ENCODE results near the gene KIFC1. TPM values are rescaled to one million over a fixed set of nuclear protein-coding genes. Genes with fewer than 3 reads are reported as not detected.

KIFC1 gene
- polyA plus RNA-seq, 3 donors: 0.14 to 0.87 (median 0.68) TPM

- Histone ChIP-seq H3K9me3 (replicated peaks in 1 of 2; ENCODE audit: control insufficient read depth in 1 of 2, insufficient read depth in 1 of 2, low read length in 2 of 2) (no peaks in the 10 kb centered on the region), H4K20me1 (ENCODE audit: insufficient read depth, low read length) (no peaks in the 10 kb centered on the region), H3K4me1 (ENCODE audit: control insufficient read depth in 1 of 2, insufficient read depth in 2 of 2, low read length in 2 of 2) (peaks cover 38 to 48% of the 10 kb centered on the region in 2 donors), H3K36me3 (replicated peaks in 1 of 2; ENCODE audit: control insufficient read depth in 1 of 2, insufficient read depth in 2 of 2, low read length in 2 of 2) (no peaks in the 10 kb centered on the region), H3K79me2 (ENCODE audit: insufficient read depth, low read length) (no peaks in the 10 kb centered on the region), H3K4me2 (replicated peaks; ENCODE audit: extremely low read depth, low read length, poor library complexity, severe bottlenecking) (no peak overlapping the region), H3K4me3 (replicated peaks in 1 of 3; ENCODE audit: low read depth in 2 of 3, low read length in 3 of 3) (no peak overlapping the region), H3K27me3 (ENCODE audit: control insufficient read depth in 2 of 2, insufficient read depth in 2 of 2, low read length in 2 of 2) (no peaks in the 10 kb centered on the region), H3K27ac (ENCODE audit: low read depth in 1 of 2, low read length in 2 of 2) (no peak overlapping the region), H2AFZ (ENCODE audit: insufficient read depth, low read depth, low read length, poor library complexity, severe bottlenecking) (no peak overlapping the region), H3K9ac (ENCODE audit: insufficient read depth, low read length, poor library complexity, severe bottlenecking) (no peak overlapping the region)
- Mint-ChIP-seq H3K4me1 (peaks cover 49% of the 10 kb centered on the region), H3K9me3 (peaks cover 0 to 7% (median 0%) of the 10 kb centered on the region in 7 donors), H3K27me3 (ENCODE audit: low read depth in 3 of 3) (peaks cover 9 to 46% (median 25%) of the 10 kb centered on the region in 3 donors), H3K4me3 (no peak overlapping the region), H3K36me3 (peaks cover 2 to 8% of the 10 kb centered on the region in 2 donors), H3K27ac (no peak overlapping the region)
- 100% methylated on average over 1 of the region's 2 CpGs for WGBS (ENCODE audit: insufficient coverage)
- DNase-seq: no peak
- no peak for TF ChIP-seq CTCF (IDR thresholded peaks at IDR 0.05)
- intact Hi-C loops (cut with micrococcal nuclease): no loop called here
Measured at GRCh38 chr6:33423777-33424176, 32.2 kb downstream of the KIFC1 start.

DNA sequence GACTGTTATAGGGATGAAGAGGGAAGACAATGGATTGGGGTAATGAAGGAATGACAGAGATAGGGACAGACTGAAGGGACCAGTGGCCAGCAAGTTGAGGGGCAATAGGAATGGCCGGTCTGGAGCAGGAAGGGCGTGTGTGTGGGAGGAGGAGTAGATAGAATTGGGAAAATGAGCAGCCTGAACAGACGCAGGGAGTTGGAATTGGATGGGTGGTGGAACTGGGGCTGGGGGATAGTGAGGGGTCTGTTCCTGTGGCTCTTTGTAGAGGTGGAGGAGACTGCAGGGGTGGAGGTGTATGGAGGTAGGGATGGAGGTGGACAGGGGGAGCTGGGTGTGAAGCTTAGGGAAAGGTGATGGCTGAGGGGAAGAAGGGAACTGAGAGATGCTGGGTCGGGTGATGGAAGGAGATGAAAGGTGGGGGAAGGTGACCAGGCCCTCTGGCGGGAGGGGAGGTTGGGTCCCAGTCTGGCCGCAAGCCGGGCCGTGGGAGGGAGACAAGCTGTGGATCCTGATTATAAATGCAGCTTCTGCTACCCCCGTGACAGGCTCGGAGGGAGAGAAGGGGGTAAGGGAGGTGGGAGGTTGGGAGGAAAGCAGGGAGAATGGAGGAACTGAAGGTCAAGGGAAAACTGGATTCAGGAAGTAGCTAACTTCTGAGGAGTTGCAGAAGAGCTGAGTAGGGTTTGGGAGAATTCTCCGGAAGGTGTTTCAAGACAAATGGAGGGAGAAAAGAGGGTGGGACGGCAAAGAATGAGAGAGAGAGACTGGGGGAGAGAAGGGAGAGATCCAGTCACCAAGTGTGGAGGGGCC is 33.4 kb downstream of the KIFC1 start:
- Histone ChIP-seq H3K27ac (ENCODE audit: low read depth in 1 of 2, low read length in 2 of 2) (peak overlapping the region; percentile 29 to 65), H4K20me1 (ENCODE audit: insufficient read depth, low read length) (no peaks in the 10 kb centered on the region), H3K4me1 (ENCODE audit: control insufficient read depth in 1 of 2, insufficient read depth in 2 of 2, low read length in 2 of 2) (peaks cover 32 to 41% of the 10 kb centered on the region in 2 donors), H3K9ac (ENCODE audit: insufficient read depth, low read length, poor library complexity, severe bottlenecking) (peak overlapping the region; percentile 55), H3K36me3 (replicated peaks in 1 of 2; ENCODE audit: control insufficient read depth in 1 of 2, insufficient read depth in 2 of 2, low read length in 2 of 2) (no peaks in the 10 kb centered on the region), H3K27me3 (ENCODE audit: control insufficient read depth in 2 of 2, insufficient read depth in 2 of 2, low read length in 2 of 2) (no peaks in the 10 kb centered on the region), H3K79me2 (ENCODE audit: insufficient read depth, low read length) (no peaks in the 10 kb centered on the region), H3K9me3 (replicated peaks in 1 of 2; ENCODE audit: control insufficient read depth in 1 of 2, insufficient read depth in 1 of 2, low read length in 2 of 2) (no peaks in the 10 kb centered on the region), H3K4me3 (replicated peaks in 1 of 3; ENCODE audit: low read depth in 2 of 3, low read length in 3 of 3) (peak overlapping the region; percentile 47 to 76 (median 48)), H2AFZ (ENCODE audit: insufficient read depth, low read depth, low read length, poor library complexity, severe bottlenecking) (peak overlapping the region; percentile 73), H3K4me2 (replicated peaks; ENCODE audit: extremely low read depth, low read length, poor library complexity, severe bottlenecking) (peak overlapping the region; percentile 86)
- Mint-ChIP-seq H3K27me3 (ENCODE audit: low read depth in 3 of 3) (peaks cover 9 to 49% (median 26%) of the 10 kb centered on the region in 3 donors), H3K27ac (peak overlapping the region; percentile 60 to 88 (median 74)), H3K9me3 (peaks cover 0 to 7% (median 0%) of the 10 kb centered on the region in 7 donors), H3K4me3 (peak overlapping the region; percentile 86 to 96), H3K36me3 (peaks cover 2 to 11% of the 10 kb centered on the region in 2 donors), H3K4me1 (peaks cover 48% of the 10 kb centered on the region)
- TF ChIP-seq CTCF (IDR thresholded peaks at IDR 0.05): no peak
- DNase-seq: peak in 2 of 3 donors; percentile 25 to 35
- intact Hi-C loops (cut with micrococcal nuclease): no loop called here
- 19% methylated on average over 12 of the region's 12 CpGs for WGBS (ENCODE audit: insufficient coverage)
